GM18909 (cell line): Measurements from ENCODE around the gene FBXL7.

Source experiments
- ATAC-seq: cut with Tn5 transposase; IDR thresholded peaks from one replicate; pipeline ENCODE4 v1.9.1; 2021; ENCODE audit warnings: mild to moderate bottlenecking; ENCODE audit not compliant: unreplicated experiment, poor library complexity

The FBXL7 gene

DNA sequence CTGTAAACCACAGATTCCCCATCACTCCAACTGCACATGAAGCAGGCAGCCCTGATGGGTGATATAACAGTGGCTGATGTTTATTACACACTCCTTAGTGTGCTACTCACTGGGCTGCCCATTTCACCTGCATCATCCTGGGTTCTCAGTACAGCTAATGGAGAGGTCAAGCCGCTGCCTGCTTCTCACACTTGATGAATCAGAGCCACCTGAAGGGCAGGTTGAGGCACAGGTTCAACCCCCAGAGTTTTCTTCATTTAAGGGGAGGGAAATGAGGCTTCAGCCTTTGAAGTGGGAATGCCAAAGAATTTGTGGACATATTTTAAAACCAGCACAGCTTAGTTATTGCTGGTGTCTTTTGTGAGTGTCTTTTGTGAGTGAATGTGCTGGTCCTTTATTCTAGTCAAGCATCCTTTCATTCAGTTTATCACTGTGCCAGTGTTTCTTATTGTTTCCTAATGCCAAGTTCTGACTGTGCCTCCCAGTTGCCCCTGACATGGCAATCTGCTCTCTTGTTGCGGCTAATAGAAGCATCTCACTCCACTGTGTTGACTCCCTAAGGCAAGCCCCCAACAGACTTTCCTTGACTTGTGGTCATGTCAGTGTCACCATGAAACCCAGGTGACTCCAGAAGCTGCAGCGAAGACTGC is 109.2 kb downstream of the FBXL7 start:
- no peak for ATAC-seq

DNA sequence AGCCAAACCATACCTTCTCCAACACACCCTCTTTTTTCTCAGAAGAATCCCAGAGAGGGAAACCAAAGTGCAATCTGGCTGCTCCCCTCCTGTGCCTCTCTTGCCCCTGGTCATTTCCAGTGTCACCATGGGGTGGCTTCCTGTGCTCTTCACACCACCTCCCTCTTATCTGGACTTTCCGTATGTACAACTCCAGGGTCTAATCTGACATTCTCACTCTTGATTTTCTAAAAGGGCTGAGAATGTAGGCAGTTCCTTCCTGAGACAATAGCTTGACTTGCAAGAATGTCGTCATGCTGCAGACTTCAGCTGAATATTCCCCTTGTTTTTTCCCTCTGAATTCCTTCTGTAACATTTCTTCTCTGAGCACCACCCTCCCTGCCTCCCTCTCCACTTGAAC is 110.2 kb downstream of the FBXL7 start:
- ATAC-seq, result no peak

DNA sequence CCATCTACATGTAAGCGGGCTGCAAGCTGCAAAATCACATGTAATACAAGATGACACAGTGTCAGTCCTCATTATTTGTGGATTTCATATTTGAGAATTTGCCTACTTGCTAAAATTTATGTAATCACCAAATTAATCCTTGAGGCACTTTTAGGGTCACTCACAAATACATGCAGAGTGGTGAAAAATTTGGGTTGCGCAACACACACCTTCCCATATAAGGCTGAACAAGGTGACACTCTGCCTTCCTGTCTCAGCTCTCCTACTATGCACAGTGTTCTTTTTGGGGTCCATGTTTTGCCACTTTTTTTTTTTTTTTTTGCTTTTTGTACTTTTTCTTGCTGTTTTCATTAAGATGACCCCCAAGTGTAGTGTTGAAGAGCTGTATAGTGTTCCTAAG is 111.0 kb downstream of the FBXL7 start:
- no peak for ATAC-seq

DNA sequence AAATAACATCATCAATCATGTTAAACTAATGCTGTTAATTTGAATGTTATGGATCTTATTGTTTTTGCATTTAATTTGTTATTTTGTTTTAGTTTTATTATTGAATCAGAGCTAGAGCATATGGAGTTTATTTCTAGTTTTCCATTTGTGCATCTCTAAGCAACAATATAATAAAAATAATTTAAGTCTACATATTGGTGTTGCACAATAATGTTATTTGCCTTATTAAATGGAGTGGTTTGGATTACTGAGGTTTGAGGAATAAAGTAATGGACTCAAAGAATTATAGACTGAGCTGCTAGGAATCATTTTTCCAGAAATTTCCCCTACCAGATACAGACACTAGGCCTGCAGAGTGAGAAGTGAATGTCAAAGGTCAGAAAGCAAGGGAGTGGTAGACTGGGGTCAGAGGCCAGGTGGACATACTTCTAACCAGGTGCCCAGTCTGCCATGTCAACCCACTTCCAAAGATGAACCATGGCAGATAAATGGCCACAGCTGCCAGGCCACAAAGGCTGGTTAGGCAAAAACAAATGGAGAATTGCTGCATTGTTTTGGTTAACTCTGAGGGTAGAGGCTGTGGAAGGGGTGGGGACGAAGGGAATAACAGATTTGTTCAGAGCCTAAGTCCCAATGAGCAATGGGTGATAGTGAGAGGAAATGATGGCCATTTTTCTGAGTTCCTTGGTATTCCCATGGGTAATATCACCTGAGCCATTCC is 113.1 kb downstream of the FBXL7 start:
- no peak for ATAC-seq

DNA sequence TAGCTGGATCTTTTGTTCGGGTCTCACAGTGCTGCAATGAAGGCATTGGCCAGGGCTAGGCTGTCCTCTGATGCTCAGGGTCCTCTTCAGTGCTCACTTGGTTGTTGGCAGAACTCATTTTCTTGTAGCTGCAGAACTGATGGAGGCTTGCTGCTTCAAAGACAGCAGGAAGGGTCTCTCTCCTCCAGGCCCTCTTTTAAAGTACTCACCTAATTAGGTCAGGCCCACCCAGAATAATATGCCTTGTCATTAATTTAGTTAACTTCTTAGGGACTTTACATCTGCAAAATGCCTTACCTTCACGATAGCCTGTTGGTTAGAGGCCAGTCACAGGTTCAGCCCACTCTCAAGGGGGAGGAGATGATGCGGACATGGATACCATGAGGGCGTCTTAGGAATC is 114.7 kb downstream of the FBXL7 start:
- no peak for ATAC-seq

DNA sequence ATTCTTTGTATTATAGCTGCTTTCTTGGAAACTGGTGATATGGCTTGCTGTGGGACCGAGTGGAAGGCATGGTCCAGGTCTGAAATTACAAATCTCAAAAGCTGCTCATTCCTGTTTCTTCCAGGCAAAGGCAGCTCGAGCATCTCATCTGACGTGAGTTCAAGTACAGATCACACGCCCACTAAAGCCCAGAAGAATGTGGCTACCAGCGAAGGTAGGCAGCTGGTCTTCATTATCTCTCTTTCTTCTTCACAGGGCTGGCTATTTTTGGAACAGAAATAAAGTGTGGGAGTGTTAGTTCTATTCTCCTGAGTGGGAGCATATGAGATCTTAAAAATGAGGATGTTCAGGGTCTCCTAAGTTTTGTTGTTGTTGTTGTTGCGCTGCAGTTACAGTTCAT is 115.9 kb downstream of the FBXL7 start:
- ATAC-seq, result no peak

DNA sequence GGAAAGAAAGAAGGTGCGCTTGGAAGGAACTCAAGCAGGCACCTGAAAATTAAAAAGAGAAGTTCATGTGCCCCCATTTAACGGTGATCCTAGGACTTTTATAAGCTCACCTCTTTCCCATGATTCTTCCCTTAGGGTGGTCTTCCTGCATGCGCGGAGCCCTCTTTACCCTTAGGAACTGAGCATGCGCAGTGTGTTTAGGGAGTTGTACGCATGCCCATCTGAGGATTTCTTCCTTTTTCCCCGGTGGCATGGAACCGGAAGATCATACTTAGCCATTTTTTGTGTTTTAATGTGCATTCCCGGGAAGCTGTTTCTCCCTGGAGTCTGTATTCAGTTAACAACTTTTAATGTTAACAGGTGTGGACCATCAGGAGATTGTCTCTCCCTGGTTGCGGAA is 119.0 kb downstream of the FBXL7 start:
- no peak for ATAC-seq

DNA sequence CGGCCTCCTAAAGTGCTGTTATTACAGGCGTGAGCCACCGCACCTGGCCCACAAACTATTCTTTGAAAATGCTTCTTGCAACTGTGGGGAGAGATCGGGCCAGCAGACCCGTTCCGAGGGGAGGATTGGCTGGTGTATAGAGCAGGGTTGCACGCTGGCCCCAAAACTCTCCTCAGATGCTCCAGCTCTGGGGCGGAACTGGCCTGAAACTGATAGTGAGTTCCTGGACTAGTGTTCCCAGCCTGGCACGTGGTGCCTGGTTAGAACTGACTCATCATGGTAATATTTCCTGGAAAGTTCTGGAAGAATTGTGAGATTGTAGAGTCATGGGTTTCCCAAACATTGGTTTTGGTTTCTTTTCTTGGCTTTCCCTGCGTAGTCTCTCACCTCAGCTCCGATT is 120.5 kb downstream of the FBXL7 start:
- ATAC-seq, result no peak

DNA sequence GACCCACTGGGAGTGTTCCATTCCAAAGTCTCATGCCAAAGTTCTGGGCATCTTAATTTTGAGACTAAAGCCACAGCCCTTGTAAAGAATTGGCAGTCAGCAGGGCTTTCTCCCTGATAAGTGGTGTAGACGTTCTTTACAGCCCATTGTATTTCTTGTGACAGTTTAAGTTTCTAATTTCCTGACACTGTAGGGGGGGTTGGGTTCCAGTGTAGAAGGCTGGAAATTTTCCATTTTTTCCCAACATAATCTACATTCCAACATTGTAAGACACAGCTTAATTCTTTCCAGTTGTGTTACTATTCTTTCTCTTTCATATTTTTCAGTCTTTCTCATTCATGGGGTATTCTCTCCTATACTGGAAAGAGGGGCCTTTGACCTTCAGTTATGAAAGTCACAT is 121.1 kb downstream of the FBXL7 start:
- no peak for ATAC-seq

DNA sequence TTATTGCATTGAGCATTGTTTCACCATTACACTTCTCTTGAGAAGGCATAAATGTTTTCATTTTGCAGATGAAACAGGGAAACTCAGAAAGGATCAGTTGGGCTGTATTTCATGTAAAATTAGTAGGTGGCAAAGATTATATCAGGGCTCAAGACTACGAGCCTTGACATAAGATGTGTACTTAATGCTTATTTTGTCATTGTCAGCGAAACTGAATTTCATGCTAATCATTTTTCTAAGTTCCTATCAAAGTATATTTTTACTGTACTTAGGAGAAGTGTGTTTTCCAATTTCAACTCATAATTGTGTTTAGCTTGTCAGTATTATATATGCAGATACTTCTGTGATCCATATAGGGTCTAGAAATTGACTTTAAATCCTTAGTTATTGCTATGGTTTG is 123.8 kb downstream of the FBXL7 start:
- ATAC-seq, result no peak

DNA sequence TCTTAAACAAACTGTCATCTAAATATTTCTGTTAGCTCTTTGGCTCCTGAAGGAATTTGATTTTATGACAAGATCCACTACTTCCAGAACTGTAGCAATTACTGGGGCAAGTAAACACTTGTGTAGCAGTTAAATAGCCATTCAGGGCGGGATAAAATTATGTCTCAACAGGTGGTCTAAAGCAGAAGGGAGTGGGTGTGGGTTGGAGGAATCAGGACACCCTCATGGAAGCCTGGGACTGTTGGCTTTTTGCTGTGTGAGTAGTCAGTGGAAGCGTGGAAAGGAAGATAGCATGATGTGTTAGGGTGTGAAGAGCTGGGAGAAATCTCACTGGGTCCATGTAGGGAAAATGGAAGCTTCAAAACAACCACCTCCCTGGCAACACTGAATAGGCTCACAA is 127.1 kb downstream of the FBXL7 start:
- no peak for ATAC-seq

DNA sequence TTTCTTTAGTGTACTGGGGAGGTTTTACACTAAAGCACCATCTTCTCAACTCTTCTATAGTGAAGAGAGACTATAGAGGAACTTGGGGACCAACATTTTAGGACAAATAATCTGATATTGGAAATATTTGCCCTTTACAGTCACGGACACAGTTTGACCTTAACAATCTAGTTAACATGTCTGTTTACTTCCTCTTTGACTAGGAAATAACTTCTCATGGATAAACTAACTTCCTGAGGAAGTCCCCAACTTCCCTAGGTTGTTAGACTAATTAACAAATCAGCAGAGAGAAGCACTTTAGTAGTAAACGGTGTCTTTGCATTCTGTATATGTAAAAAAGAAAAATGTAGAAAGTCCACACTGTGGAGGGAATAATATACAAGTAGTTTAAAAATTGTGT is 127.7 kb downstream of the FBXL7 start:
- no peak for ATAC-seq

DNA sequence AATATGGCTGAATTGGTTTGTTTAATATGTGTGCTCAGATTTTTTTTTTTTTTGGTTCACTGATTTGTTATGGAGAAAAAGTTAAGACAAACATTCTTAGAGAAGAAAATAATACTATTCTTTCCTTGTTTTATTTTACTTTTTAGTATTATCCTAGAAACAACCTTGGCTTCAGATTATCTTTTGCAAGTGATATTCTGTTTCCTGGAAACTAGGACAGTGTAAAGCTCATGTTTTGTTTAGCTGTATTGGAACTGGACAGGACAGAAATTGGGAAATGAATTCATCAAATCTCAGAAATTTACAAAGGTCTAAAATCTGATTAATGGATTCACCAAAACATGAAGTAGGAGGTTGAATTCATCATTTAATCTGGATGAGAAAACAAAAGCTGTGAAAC is 130.5 kb downstream of the FBXL7 start:
- ATAC-seq, result no peak

DNA sequence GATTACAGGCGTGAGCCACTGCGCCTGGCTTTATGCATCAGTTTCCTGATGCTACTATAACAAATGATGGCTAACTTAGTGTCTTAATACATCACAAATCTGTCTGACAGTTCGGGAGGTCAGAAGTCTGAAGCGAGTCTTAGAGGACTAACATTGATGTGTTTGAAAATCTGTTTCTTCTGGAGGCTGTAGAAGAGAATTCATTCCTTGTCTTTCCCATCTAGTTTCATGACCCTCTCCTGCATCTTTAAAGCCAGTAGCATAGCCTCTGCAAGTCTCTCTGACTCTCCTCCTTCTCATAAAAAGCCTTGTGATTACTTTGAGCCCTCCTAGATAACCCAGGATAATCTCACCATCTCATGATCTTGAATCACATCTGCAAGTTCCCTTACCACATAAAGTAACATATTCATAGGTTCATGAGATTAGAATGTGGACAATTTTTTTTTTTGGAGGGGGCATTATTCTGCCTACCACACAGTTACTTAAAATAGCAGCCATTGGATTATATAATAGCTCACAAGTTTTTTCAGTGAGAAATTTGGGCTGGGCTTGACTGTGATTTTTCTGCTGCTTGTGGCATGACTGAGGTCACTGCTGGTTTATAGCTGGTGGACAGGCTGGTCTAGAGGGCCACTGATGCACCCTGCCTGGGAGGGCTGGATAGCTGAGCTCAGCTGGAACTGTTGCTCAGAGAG is 134.8 kb downstream of the FBXL7 start:
- ATAC-seq, result no peak

DNA sequence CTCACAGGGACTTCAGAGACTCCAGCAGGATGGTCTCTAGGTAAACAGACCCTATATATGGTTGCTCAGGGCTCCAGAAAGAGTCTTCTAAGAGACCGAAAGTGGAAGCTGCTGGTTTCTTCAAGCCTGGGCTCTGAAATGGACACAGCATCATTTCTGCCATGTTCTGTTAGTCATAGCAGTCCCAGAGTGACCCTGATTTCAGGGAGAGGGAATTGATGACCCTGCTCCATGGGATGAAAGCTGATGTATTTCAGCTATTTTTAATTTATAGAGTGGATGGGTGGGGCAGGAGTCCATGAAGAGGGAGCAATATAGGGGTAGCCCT is 135.3 kb downstream of the FBXL7 start:
- no peak for ATAC-seq

DNA sequence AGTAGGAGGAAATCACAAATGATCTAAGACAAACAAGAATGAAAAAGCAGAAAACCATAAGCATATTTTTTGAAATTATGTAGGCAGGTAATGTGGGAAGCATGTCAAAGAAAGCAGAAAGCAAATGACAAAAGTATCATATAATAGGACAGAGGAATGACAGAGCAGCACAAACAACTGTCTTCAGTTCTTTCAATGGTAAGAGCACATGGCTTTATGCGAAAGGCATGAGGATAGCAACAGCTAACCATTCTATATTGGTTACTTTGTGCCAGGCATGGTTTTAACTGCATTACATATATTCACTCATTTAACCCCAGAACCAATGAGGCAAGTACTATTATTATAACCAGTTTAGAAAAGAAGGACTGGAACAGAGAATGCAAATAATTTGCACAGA is 137.4 kb downstream of the FBXL7 start:
- no peak for ATAC-seq

DNA sequence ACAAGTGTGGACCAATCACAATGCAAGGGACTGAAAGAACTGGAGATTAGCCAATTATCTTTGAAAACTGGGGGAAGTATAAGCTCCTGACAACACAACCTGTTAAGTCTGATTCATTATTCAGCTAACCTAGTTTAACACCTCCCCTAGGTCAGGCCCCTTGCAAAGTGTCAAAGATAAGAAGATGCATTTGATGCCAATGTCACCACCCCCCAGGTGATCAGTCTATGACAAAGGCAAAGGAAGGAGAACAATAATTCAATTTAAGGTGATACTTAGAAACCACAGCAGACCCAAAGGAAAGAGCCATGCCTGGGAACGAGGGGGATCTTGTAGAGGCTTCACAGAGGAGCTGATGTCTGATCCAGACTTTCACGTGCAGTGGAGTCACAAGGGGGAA is 137.9 kb downstream of the FBXL7 start:
- no peak for ATAC-seq

DNA sequence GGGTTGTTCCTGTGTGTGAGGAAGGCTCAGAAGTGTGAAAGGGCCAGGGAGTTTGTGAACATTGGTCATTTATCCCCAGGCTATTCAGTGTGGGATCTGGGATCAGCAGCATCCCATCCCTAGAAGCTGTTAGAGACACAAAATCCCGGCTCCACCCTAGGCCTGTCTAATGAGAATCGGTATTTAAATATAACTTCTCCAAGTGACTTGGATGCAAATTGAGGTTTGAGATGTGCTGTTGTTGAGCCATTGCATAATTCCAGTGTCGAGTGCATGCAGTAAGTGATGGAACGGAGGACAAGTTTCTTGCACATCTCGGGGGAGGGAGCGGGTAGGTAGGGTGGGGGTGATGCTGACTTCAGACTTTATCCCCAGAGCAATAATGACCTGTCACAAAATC is 138.3 kb downstream of the FBXL7 start:
- ATAC-seq, result no peak

DNA sequence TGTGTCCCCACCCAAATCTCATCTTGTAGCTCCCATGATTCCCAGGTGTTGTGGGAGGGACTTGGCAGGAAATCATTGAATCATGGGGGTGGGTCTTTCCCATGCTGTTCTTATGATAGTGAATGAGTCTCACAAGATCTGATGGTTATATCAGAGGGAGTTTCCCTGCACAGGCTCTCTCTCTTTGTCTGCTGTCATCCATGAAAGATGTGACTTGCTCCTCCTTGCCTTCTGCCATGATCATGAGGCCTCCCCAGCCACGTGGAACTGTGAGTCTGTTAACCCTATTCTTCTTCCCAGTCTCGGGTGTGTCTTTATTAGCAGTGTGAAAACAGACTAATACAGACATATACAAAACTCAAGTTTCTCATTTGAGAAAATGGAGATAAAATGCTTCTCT is 139.3 kb downstream of the FBXL7 start:
- ATAC-seq, result no peak

DNA sequence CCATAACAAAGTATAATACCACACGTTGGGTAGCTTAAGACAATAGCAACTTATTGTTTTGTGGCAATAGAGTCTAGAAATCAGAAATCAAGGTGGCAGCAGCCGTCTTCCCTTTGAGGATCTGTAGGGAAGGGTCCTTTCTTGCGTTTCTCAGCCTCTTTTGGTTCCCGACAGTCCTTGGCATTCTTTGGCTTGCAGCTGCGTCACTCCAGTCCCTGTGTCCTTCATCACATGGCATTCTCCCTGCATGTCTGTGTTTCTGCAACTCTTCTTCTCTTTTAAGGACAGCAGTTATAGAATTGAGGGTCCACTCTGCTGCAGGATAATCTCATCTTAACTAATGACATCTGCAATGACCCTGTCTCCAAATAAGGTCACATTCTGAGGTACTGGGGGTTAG is 140.1 kb downstream of the FBXL7 start:
- no peak for ATAC-seq

DNA sequence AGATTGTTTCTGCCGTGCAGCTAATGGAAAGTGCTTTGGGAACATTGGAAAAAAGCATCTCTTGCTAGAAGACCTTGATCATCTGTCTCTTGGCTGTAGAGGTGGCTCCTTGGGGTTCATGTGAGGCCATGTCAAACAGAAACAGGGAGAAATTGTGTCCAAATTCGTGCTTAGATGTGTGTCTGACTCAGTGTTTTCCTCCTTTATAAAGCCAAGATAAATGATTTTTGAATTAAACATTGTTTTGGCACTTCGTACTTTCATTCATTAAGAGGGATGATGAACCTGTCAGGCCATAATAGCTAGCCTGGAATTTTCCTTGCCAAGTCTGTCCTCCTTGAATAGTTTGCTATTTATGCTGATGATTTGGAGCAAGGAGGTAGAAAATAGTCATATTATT is 143.8 kb downstream of the FBXL7 start:
- ATAC-seq, result no peak
